ENCODE measurements around the gene RYR3.

RYR3 gene

GRCh38 chr15:33393546-33393945, 82.8 kb downstream of the RYR3 start:
- no peak for DNase-seq

GRCh38 chr15:33395321-33395720, 84.6 kb downstream of the RYR3 start:
- DNase-seq, result no peak

- no peak for DNase-seq
These were observed 85.1 kb downstream of the RYR3 start for GRCh38 chr15:33395846-33396245.

GRCh38 chr15:33396475-33396874, 85.7 kb downstream of the RYR3 start:
- no peak for DNase-seq

GRCh38 chr15:33398555-33398954, 87.8 kb downstream of the RYR3 start:
- DNase-seq, result no peak

- no peak for DNase-seq
These were observed 90.2 kb downstream of the RYR3 start for GRCh38 chr15:33400941-33401340.

- no peak for DNase-seq
These were observed 91.8 kb downstream of the RYR3 start for GRCh38 chr15:33402600-33402999.

- DNase-seq, result no peak
These were observed 94.3 kb downstream of the RYR3 start for GRCh38 chr15:33405096-33405495.

- DNase-seq, result no peak
These were observed 101.1 kb downstream of the RYR3 start for GRCh38 chr15:33411596-33412540.

- DNase-seq, result no peak
These were observed 108.9 kb downstream of the RYR3 start for GRCh38 chr15:33419701-33420100.

- no peak for DNase-seq
These were observed 113.3 kb downstream of the RYR3 start for GRCh38 chr15:33424025-33424424.

- DNase-seq, result no peak
These were observed 114.4 kb downstream of the RYR3 start for GRCh38 chr15:33425142-33425541.

- no peak for DNase-seq
These were observed 119.8 kb downstream of the RYR3 start for GRCh38 chr15:33430577-33430976.

GRCh38 chr15:33433821-33434220, 123.1 kb downstream of the RYR3 start:
- no peak for DNase-seq

- no peak for DNase-seq
These were observed 127.6 kb downstream of the RYR3 start for GRCh38 chr15:33438396-33438795.

- no peak for DNase-seq
These were observed 130.1 kb downstream of the RYR3 start for GRCh38 chr15:33440900-33441299.

GRCh38 chr15:33442449-33442848, 131.7 kb downstream of the RYR3 start:
- DNase-seq, result no peak

- no peak for DNase-seq
These were observed 132.9 kb downstream of the RYR3 start for GRCh38 chr15:33443708-33444107.

GRCh38 chr15:33445984-33446383, 135.2 kb downstream of the RYR3 start:
- DNase-seq, result no peak

- DNase-seq, result no peak
These were observed 137.4 kb downstream of the RYR3 start for GRCh38 chr15:33448151-33448550.

- no peak for DNase-seq
These were observed 138.3 kb downstream of the RYR3 start for GRCh38 chr15:33448961-33449606.

- DNase-seq, result no peak
These were observed 139.0 kb downstream of the RYR3 start for GRCh38 chr15:33449810-33450209.

- no peak for DNase-seq
These were observed 140.6 kb downstream of the RYR3 start for GRCh38 chr15:33451385-33451784.

GRCh38 chr15:33453761-33454160, 143.0 kb downstream of the RYR3 start:
- DNase-seq, result no peak

All from stimulated activated CD4-positive, alpha-beta T cell treated with anti-CD3 and anti-CD28 coated beads, Interleukin-4, amount 100 ng/mL, for 4 hours (primary cell).